ENCODE results near the gene PTOV1.

Gene PTOV1

GRCh38 chr19:49894879-49895565 lies 44.1 kb downstream of the PTOV1 start:
- TF ChIP-seq CTCF (conservative IDR thresholded peaks at IDR 0.05), result no peak
- no peak overlapping the region for H3K27ac ChIP-seq

- TF ChIP-seq CTCF (conservative IDR thresholded peaks at IDR 0.05), result no peak
- no peak overlapping the region for H3K27ac ChIP-seq
Measured at GRCh38 chr19:49895566-49896297, 44.8 kb downstream of the PTOV1 start.

- H3K27ac ChIP-seq, result no peak within 1 kb of the TSS
- no peak for TF ChIP-seq CTCF (conservative IDR thresholded peaks at IDR 0.05)
Measured at GRCh38 chr19:49896863-49897621, 46.1 kb downstream of the PTOV1 start, which contains the start of gene IL4I1. TSS of gene IL4I1 (minus strand) at chr19:49896887. CDS start at chr19:49896160, 727 bp downstream.

- H3K27ac ChIP-seq, result no peak overlapping the region
- no peak for TF ChIP-seq CTCF (conservative IDR thresholded peaks at IDR 0.05)
Measured at GRCh38 chr19:49904136-49904535, 53.2 kb downstream of the PTOV1 start.

GRCh38 chr19:49906879-49907564 lies 56.1 kb downstream of the PTOV1 start:
- TF ChIP-seq CTCF (conservative IDR thresholded peaks at IDR 0.05), result no peak
- H3K27ac ChIP-seq, result no peak overlapping the region

GRCh38 chr19:49907745-49908446 lies 56.9 kb downstream of the PTOV1 start:
- no peak for TF ChIP-seq CTCF (conservative IDR thresholded peaks at IDR 0.05)
- no peak overlapping the region for H3K27ac ChIP-seq
